Activated CD4-positive, alpha-beta memory T cell treated with anti-CD3 and anti-CD28 coated beads, Interleukin-2, amount 10 ng/mL, durations not matched to agents 7 days and 5 days (primary cell): ENCODE results near the gene EVC2. TPM values are rescaled to one million over a fixed set of nuclear protein-coding genes. Genes with fewer than 3 reads are reported as not detected.

Source experiments
- CTCF ChIA-PET: fragments of 350-600 bp; sonication (Branson Sonifier 250); formaldehyde crosslinking; loops from one replicate; lab custom pipeline; 2021; ENCODE audit warnings: antibody characterized with exemption, inconsistent platforms; lab: Charles Lee
- POLR2A ChIA-PET: fragments of 350-600 bp; sonication (Branson Sonifier 250); formaldehyde crosslinking; loops from one replicate; lab custom pipeline; 2021; ENCODE audit warnings: antibody characterized with exemption; lab: Charles Lee
- DNase-seq: peaks from one replicate; pipeline ENCODE4 v3.0.0-alpha.2; 2020
- H3K27ac Mint-ChIP-seq: one replicate; pipeline ENCODE4 v1.8.0; 2021; ENCODE audit warnings: mild to moderate bottlenecking, mixed read lengths
- H3K27me3 Mint-ChIP-seq: one replicate; pipeline ENCODE4 v1.8.0; 2021; ENCODE audit warnings: mixed read lengths
- H3K36me3 Mint-ChIP-seq: one replicate; pipeline ENCODE4 v1.8.0; 2021; ENCODE audit warnings: low read depth, mixed read lengths
- H3K4me1 Mint-ChIP-seq: one replicate; pipeline ENCODE4 v1.8.0; 2021; ENCODE audit warnings: mixed read lengths
- H3K4me3 Mint-ChIP-seq: one replicate; pipeline ENCODE4 v1.8.0; 2021; ENCODE audit warnings: mild to moderate bottlenecking, mixed read lengths
- H3K9me3 Mint-ChIP-seq: one replicate; pipeline ENCODE4 v1.8.0; 2021; ENCODE audit warnings: mixed read lengths
- total RNA-seq, 2 experiments: library from RNA; stranded (reverse); gene quantifications; one replicate each; pipeline ENCODE4 v1.2.3, GENCODE V29; 2021

The EVC2 gene
- total RNA-seq, 2 experiments from 2014 or later: 2.2 TPM

- CTCF ChIA-PET: no interaction called here
- POLR2A ChIA-PET: no interaction called here
Observed at GRCh38 chr4:5704276-5704675, 4.1 kb downstream of the EVC2 start.

GRCh38 chr4:5703831-5704230 lies 4.5 kb downstream of the EVC2 start:
- ChIA-PET POLR2A (no interaction called here), CTCF (no interaction called here)
- Mint-ChIP-seq H3K4me3 (no peak overlapping the region), H3K27me3 (peaks cover 15% of the 10 kb centered on the region), H3K4me1 (peaks cover 12% of the 10 kb centered on the region), H3K27ac (no peak overlapping the region), H3K9me3 (peaks cover 5% of the 10 kb centered on the region), H3K36me3 (no peaks in the 10 kb centered on the region)
- no peak for DNase-seq

More at GRCh38 chr4:5704276-5704675, 4.1 kb downstream of the EVC2 start:
- no peaks in the 10 kb centered on the region for H3K36me3 Mint-ChIP-seq
- peaks cover 12% of the 10 kb centered on the region for H3K4me1 Mint-ChIP-seq
- H3K9me3 Mint-ChIP-seq: peaks cover 5% of the 10 kb centered on the region
- no peak for DNase-seq
- H3K27me3 Mint-ChIP-seq: peaks cover 15% of the 10 kb centered on the region
- no peak overlapping the region for H3K4me3 Mint-ChIP-seq
- H3K27ac Mint-ChIP-seq: no peak overlapping the region

- H3K36me3 Mint-ChIP-seq: no peaks in the 10 kb centered on the region
- POLR2A ChIA-PET: no interaction called here
- H3K9me3 Mint-ChIP-seq: peaks cover 5% of the 10 kb centered on the region
- H3K27me3 Mint-ChIP-seq: peaks cover 5% of the 10 kb centered on the region
- H3K27ac Mint-ChIP-seq: no peak overlapping the region
- peaks cover 4% of the 10 kb centered on the region for H3K4me1 Mint-ChIP-seq
- CTCF ChIA-PET: no interaction called here
- no peak overlapping the region for H3K4me3 Mint-ChIP-seq
- DNase-seq: no peak
Observed at GRCh38 chr4:5701971-5702370, 6.4 kb downstream of the EVC2 start.

- POLR2A ChIA-PET: no interaction called here
- H3K27ac Mint-ChIP-seq: no peak overlapping the region
- H3K4me3 Mint-ChIP-seq: no peak overlapping the region
Observed at GRCh38 chr4:5700459-5700858, 7.9 kb downstream of the EVC2 start.

GRCh38 chr4:5696341-5696740 lies 12.0 kb downstream of the EVC2 start:
- no peaks in the 10 kb centered on the region for H3K4me1 Mint-ChIP-seq
- ChIA-PET POLR2A (no interaction called here), CTCF (no interaction called here)

More at GRCh38 chr4:5700459-5700858, 7.9 kb downstream of the EVC2 start:
- no peak for DNase-seq
- H3K27me3 Mint-ChIP-seq: no peaks in the 10 kb centered on the region
- peaks cover 5% of the 10 kb centered on the region for H3K9me3 Mint-ChIP-seq
- CTCF ChIA-PET: no interaction called here
- no peaks in the 10 kb centered on the region for H3K4me1 Mint-ChIP-seq
- no peaks in the 10 kb centered on the region for H3K36me3 Mint-ChIP-seq

GRCh38 chr4:5693871-5694270 lies 14.5 kb downstream of the EVC2 start:
- no peaks in the 10 kb centered on the region for H3K27me3 Mint-ChIP-seq
- H3K27ac Mint-ChIP-seq: no peak overlapping the region
- no peaks in the 10 kb centered on the region for H3K4me1 Mint-ChIP-seq
- no peak for DNase-seq
- no peaks in the 10 kb centered on the region for H3K36me3 Mint-ChIP-seq
- no peaks in the 10 kb centered on the region for H3K9me3 Mint-ChIP-seq
- no peak overlapping the region for H3K4me3 Mint-ChIP-seq
- CTCF ChIA-PET: no interaction called here
- POLR2A ChIA-PET: no interaction called here

More at GRCh38 chr4:5696341-5696740, 12.0 kb downstream of the EVC2 start:
- no peaks in the 10 kb centered on the region for H3K9me3 Mint-ChIP-seq
- no peak overlapping the region for H3K4me3 Mint-ChIP-seq
- H3K27ac Mint-ChIP-seq: no peak overlapping the region
- no peaks in the 10 kb centered on the region for H3K36me3 Mint-ChIP-seq
- no peaks in the 10 kb centered on the region for H3K27me3 Mint-ChIP-seq
- DNase-seq: no peak

- H3K36me3 Mint-ChIP-seq: no peaks in the 10 kb centered on the region
- H3K27me3 Mint-ChIP-seq: no peaks in the 10 kb centered on the region
- H3K27ac Mint-ChIP-seq: no peak overlapping the region
- no peaks in the 10 kb centered on the region for H3K9me3 Mint-ChIP-seq
- no peak for DNase-seq
- ChIA-PET CTCF (no interaction called here), POLR2A (no interaction called here)
- H3K4me3 Mint-ChIP-seq: no peak overlapping the region
- H3K4me1 Mint-ChIP-seq: no peaks in the 10 kb centered on the region
Observed at GRCh38 chr4:5691491-5692132, 16.7 kb downstream of the EVC2 start.

GRCh38 chr4:5689065-5689464 lies 19.3 kb downstream of the EVC2 start:
- Mint-ChIP-seq H3K36me3 (no peaks in the 10 kb centered on the region), H3K9me3 (no peaks in the 10 kb centered on the region), H3K4me1 (no peaks in the 10 kb centered on the region), H3K27ac (no peak overlapping the region), H3K4me3 (no peak overlapping the region), H3K27me3 (no peaks in the 10 kb centered on the region)
- ChIA-PET CTCF (no interaction called here), POLR2A (no interaction called here)
- no peak for DNase-seq

GRCh38 chr4:5686338-5686737 lies 22.0 kb downstream of the EVC2 start:
- POLR2A ChIA-PET: no interaction called here
- no peak overlapping the region for H3K27ac Mint-ChIP-seq
- H3K27me3 Mint-ChIP-seq: no peaks in the 10 kb centered on the region
- no peaks in the 10 kb centered on the region for H3K4me1 Mint-ChIP-seq
- DNase-seq: no peak
- no peak overlapping the region for H3K4me3 Mint-ChIP-seq
- no peaks in the 10 kb centered on the region for H3K9me3 Mint-ChIP-seq
- CTCF ChIA-PET: no interaction called here
- no peaks in the 10 kb centered on the region for H3K36me3 Mint-ChIP-seq

GRCh38 chr4:5685296-5685695 lies 23.1 kb downstream of the EVC2 start:
- Mint-ChIP-seq H3K27me3 (no peaks in the 10 kb centered on the region), H3K9me3 (no peaks in the 10 kb centered on the region), H3K36me3 (no peaks in the 10 kb centered on the region), H3K4me1 (no peaks in the 10 kb centered on the region), H3K27ac (no peak overlapping the region), H3K4me3 (no peak overlapping the region)
- POLR2A ChIA-PET: no interaction called here
- CTCF ChIA-PET: no interaction called here
- no peak for DNase-seq

GRCh38 chr4:5683566-5683965 lies 24.8 kb downstream of the EVC2 start:
- Mint-ChIP-seq H3K4me3 (no peak overlapping the region), H3K36me3 (no peaks in the 10 kb centered on the region), H3K4me1 (no peaks in the 10 kb centered on the region), H3K9me3 (no peaks in the 10 kb centered on the region), H3K27me3 (no peaks in the 10 kb centered on the region), H3K27ac (no peak overlapping the region)
- no peak for DNase-seq
- ChIA-PET CTCF (no interaction called here), POLR2A (no interaction called here)

GRCh38 chr4:5678977-5679376 lies 29.4 kb downstream of the EVC2 start:
- POLR2A ChIA-PET: no interaction called here
- CTCF ChIA-PET: no interaction called here
- no peaks in the 10 kb centered on the region for H3K36me3 Mint-ChIP-seq
- DNase-seq: no peak
- no peak overlapping the region for H3K27ac Mint-ChIP-seq
- H3K4me1 Mint-ChIP-seq: no peaks in the 10 kb centered on the region
- no peak overlapping the region for H3K4me3 Mint-ChIP-seq
- no peaks in the 10 kb centered on the region for H3K27me3 Mint-ChIP-seq
- H3K9me3 Mint-ChIP-seq: no peaks in the 10 kb centered on the region

GRCh38 chr4:5676763-5677162 lies 31.6 kb downstream of the EVC2 start:
- Mint-ChIP-seq H3K36me3 (no peaks in the 10 kb centered on the region), H3K9me3 (no peaks in the 10 kb centered on the region), H3K4me3 (no peak overlapping the region), H3K27me3 (no peaks in the 10 kb centered on the region), H3K27ac (no peak overlapping the region), H3K4me1 (no peaks in the 10 kb centered on the region)
- POLR2A ChIA-PET: no interaction called here
- no peak for DNase-seq
- CTCF ChIA-PET: no interaction called here

- DNase-seq: no peak
- POLR2A ChIA-PET: no interaction called here
- H3K27me3 Mint-ChIP-seq: no peaks in the 10 kb centered on the region
- H3K36me3 Mint-ChIP-seq: peaks cover 4% of the 10 kb centered on the region
- CTCF ChIA-PET: no interaction called here
- H3K27ac Mint-ChIP-seq: no peak overlapping the region
- H3K4me1 Mint-ChIP-seq: no peaks in the 10 kb centered on the region
- peaks cover 3% of the 10 kb centered on the region for H3K9me3 Mint-ChIP-seq
- no peak overlapping the region for H3K4me3 Mint-ChIP-seq
Observed at GRCh38 chr4:5666741-5667140, 41.6 kb downstream of the EVC2 start.
